Right lobe of liver (tissue), 6 donors: ENCODE data around the gene RGS6. TPM values are rescaled to one million over a fixed set of nuclear protein-coding genes. Genes with fewer than 3 reads are reported as not detected.

Experiments
- ATAC-seq, 4 donors: fragments of 200-7000 bp; cut with Tn5 transposase; one replicate each; pipeline ENCODE4 v1.9.1; 2020; ENCODE audit warnings: mild to moderate bottlenecking in 4 of 4, moderate library complexity in 4 of 4
- DNase-seq, 3 donors: peaks; one replicate each; pipeline ENCODE4 v3.0.0-alpha.2; 2020
- H3K27ac ChIP-seq, 3 donors: fragments of 200-600 bp; one replicate each; pipeline ENCODE4 v1.8.0; 2022
- H3K27me3 ChIP-seq, 2 donors: fragments of 200-600 bp; one replicate each; pipeline ENCODE4 v1.8.0; 2022
- H3K36me3 ChIP-seq, 4 donors: fragments of 200-600 bp; sonication (generic) in 1 of 4; one replicate each; pipeline versions ENCODE4 v1.5.1 to v1.8.0; 2017 to 2022; ENCODE audit warnings: control low read depth in 1 of 4
- H3K4me1 ChIP-seq, 4 donors: fragments of 200-600 bp; sonication (generic) in 1 of 4; one replicate each; pipeline versions ENCODE4 v1.5.1 to v1.8.0; 2017 to 2022; ENCODE audit warnings: control low read depth in 1 of 4
- H3K4me3 ChIP-seq, 3 donors: fragments of 200-600 bp; one replicate each; pipeline ENCODE4 v1.8.0; 2022
- H3K9me3 ChIP-seq, 4 donors: fragments of 200-600 bp; sonication (generic) in 1 of 4; one replicate each; pipeline versions ENCODE4 v1.5.1 to v1.8.0; 2017 to 2022; ENCODE audit warnings: control low read depth in 1 of 4
- CTCF ChIP-seq, 4 donors: fragments of 200-600 bp in 3 of 4; fragments of 450-650 bp in 1 of 4; IDR thresholded peaks; one replicate each; pipeline versions ENCODE4 v1.5.1 to v1.8.0; 2016 to 2022; ENCODE audit warnings: antibody characterized with exemption in 4 of 4, mild to moderate bottlenecking in 2 of 4
- POLR2A ChIP-seq: fragments of 450-650 bp; IDR thresholded peaks from one replicate; pipeline ENCODE4 v1.6.1; 2017; ENCODE audit warnings: antibody characterized with exemption, mild to moderate bottlenecking
- WGBS: methylation state at CpG from one replicate; pipeline ENCODE4 v1.1.6; 2018; ENCODE audit warnings: low coverage, low lambda C conversion rate; ENCODE audit not compliant: insufficient coverage; ENCODE audit errors: missing lambda C conversion rate; 5-methylcytosine and 5-hydroxymethylcytosine counted together
- intact Hi-C, 2 donors: fragments of 100-400 bp; cut with DNase I; formaldehyde crosslinking; loops; one replicate each; pipeline versions ENCODE4 v1.11.2 to v1.14.1; 2022
- total RNA-seq, 6 experiments: library from RNA; depleted of rRNA in 2 of 6; stranded (reverse); fragments of >200 nt in 2 of 6; fragmentation: NEBNext Ultra II Directional in 3 of 6; extraction: Animal tissue kit (Norgen Biotek cat#: 25700) in 3 of 6; gene quantifications; one replicate each; pipeline versions ENCODE4 v1.1.0 to v1.2.4, GENCODE V29; 2016 to 2023
- donor health status: DM: no; HTN: yes; CAD: no.
- donor health status: DM: no; HTN: no; CAD: no.
- donor health status: DM: no; HTN: no; CAD: no.
- donor health status: DM: no; HTN: yes; CAD: no.
- donor health status: DM: no; HTN: yes; CAD: no.

Gene RGS6
- total RNA-seq, 6 experiments from 2014 or later, result 0.07 TPM; not detected in 5

- H3K9me3 ChIP-seq, result no peaks in the 10 kb centered on the region
- no peak for TF ChIP-seq CTCF (IDR thresholded peaks at IDR 0.05)
- TF ChIP-seq POLR2A, result no peak
- H3K27ac ChIP-seq, result no peak overlapping the region
- no peaks in the 10 kb centered on the region for H3K4me1 ChIP-seq
- ATAC-seq (no peak), DNase-seq (no peak)
- H3K4me3 ChIP-seq, result no peak overlapping the region
- no peaks in the 10 kb centered on the region for H3K27me3 ChIP-seq
- 30% methylated on average over 3 of the region's 3 CpGs for WGBS
- H3K36me3 ChIP-seq, result no peaks in the 10 kb centered on the region
- intact Hi-C loops, result no loop called here
Measured at GRCh38 chr14:72347118-72347517, 414.9 kb downstream of the RGS6 start.

GRCh38 chr14:72350215-72350614 is 418.0 kb downstream of the RGS6 start:
- Histone ChIP-seq H3K27me3 (no peaks in the 10 kb centered on the region), H3K4me1 (no peaks in the 10 kb centered on the region), H3K4me3 (no peak overlapping the region), H3K36me3 (no peaks in the 10 kb centered on the region), H3K27ac (no peak overlapping the region), H3K9me3 (no peaks in the 10 kb centered on the region)
- no peak for DNase-seq
- TF ChIP-seq CTCF (IDR thresholded peaks at IDR 0.05), result no peak
- no peak for TF ChIP-seq POLR2A
- intact Hi-C loops, result no loop called here
- 86% methylated on average over 1 of the region's 1 CpG for WGBS
- no peak for ATAC-seq

- intact Hi-C loops, result no loop called here
- no peaks in the 10 kb centered on the region for H3K9me3 ChIP-seq
- DNase-seq, result no peak
- WGBS, result 47% methylated on average over 2 of the region's 2 CpGs
- no peak overlapping the region for H3K4me3 ChIP-seq
- no peak overlapping the region for H3K27ac ChIP-seq
- no peak for TF ChIP-seq CTCF (IDR thresholded peaks at IDR 0.05)
- TF ChIP-seq POLR2A, result no peak
- H3K27me3 ChIP-seq, result no peaks in the 10 kb centered on the region
- no peaks in the 10 kb centered on the region for H3K36me3 ChIP-seq
- no peak for ATAC-seq
- H3K4me1 ChIP-seq, result no peaks in the 10 kb centered on the region
Measured at GRCh38 chr14:72352012-72352411, 419.8 kb downstream of the RGS6 start.

- no peaks in the 10 kb centered on the region for H3K36me3 ChIP-seq
- intact Hi-C loops, result no loop called here
- no peak overlapping the region for H3K4me3 ChIP-seq
- TF ChIP-seq POLR2A (no peak), CTCF (IDR thresholded peaks at IDR 0.05) (no peak)
- H3K4me1 ChIP-seq, result no peaks in the 10 kb centered on the region
- no peak for DNase-seq
- H3K27ac ChIP-seq, result no peak overlapping the region
- no peaks in the 10 kb centered on the region for H3K9me3 ChIP-seq
- 49% methylated on average over 3 of the region's 3 CpGs for WGBS
- H3K27me3 ChIP-seq, result no peaks in the 10 kb centered on the region
- no peak for ATAC-seq
Measured at GRCh38 chr14:72366619-72367018, 434.4 kb downstream of the RGS6 start.

GRCh38 chr14:72369106-72369505 is 436.9 kb downstream of the RGS6 start:
- Histone ChIP-seq H3K36me3 (no peaks in the 10 kb centered on the region), H3K27me3 (no peaks in the 10 kb centered on the region), H3K4me1 (no peaks in the 10 kb centered on the region), H3K9me3 (no peaks in the 10 kb centered on the region), H3K27ac (no peak overlapping the region), H3K4me3 (no peak overlapping the region)
- intact Hi-C loops, result no loop called here
- DNase-seq (no peak), ATAC-seq (no peak)
- TF ChIP-seq CTCF (IDR thresholded peaks at IDR 0.05) (no peak), POLR2A (no peak)
